ENCODE data around the gene KRTAP5-9. TPM values are rescaled to one million over a fixed set of nuclear protein-coding genes. Genes with fewer than 3 reads are reported as not detected.

Gene KRTAP5-9
- total and polyA plus RNA-seq, 10 of the 15 experiments (the other 5 are each of a cell fraction or from before 2014, with no cell fraction given), result 0.06 to 0.38 (median 0.19) TPM; not detected in 4

GRCh38 chr11:71500601-71501021 lies 47.6 kb upstream of the KRTAP5-9 start:
- Histone ChIP-seq H3K36me3 (ENCODE audit: control insufficient read depth in 2 of 2, insufficient read depth in 2 of 2, low read length in 1 of 2) (peaks cover 16 to 19% of the 10 kb centered on the region in 2 experiments; a peak in 3 of 4 replicates), H3K9me3 (replicated peaks; ENCODE audit: control insufficient read depth, insufficient read depth, low read length) (no peaks in the 10 kb centered on the region), H3K27me3 (replicated peaks in 1 of 2; ENCODE audit: control insufficient read depth in 2 of 2, insufficient read depth in 2 of 2, low read length in 1 of 2) (no peaks in the 10 kb centered on the region), H3K4me2 (ENCODE audit: control insufficient read depth, insufficient read depth) (no peak overlapping the region), H3K9ac (ENCODE audit: control insufficient read depth, insufficient read depth, low read length) (no peak overlapping the region), H3K4me1 (ENCODE audit: control insufficient read depth, insufficient read depth, low read length) (0 out of 2 replicates have a peak, but pooled peaks cover 2% of the 10 kb centered on the region), H3K4me3 (no peak overlapping the region), H4K20me1 (ENCODE audit: control insufficient read depth, insufficient read depth) (no peaks in the 10 kb centered on the region; the same call in 1 of the 2 replicates), H3K27ac (ENCODE audit: control insufficient read depth, insufficient read depth) (no peak overlapping the region), H2AFZ (ENCODE audit: control insufficient read depth, low read depth, low read length) (no peak overlapping the region), H3K79me2 (ENCODE audit: control insufficient read depth, insufficient read depth, low read length) (no peaks in the 10 kb centered on the region)
- intact Hi-C loops (cut with micrococcal nuclease; ENCODE audit: unreplicated experiment) (no loop called here), in situ Hi-C loops (cut with MboI) (no loop called here)
- ATAC-seq (no peak), FAIRE-seq (no peak), DNase-seq (ENCODE audit: low read depth, low spot score) (no peak)
- TF ChIP-seq TAF1 (IDR thresholded peaks at IDR 0.05; ENCODE audit: borderline replicate concordance, low read depth, low read length) (no peak), E2F4 (IDR thresholded peaks at IDR 0.05; ENCODE audit: low read depth, low read length) (no peak), GATAD2B (conservative IDR thresholded peaks at IDR 0.05; ENCODE audit: low read depth) (no peak), ZNF384 (IDR thresholded peaks at IDR 0.05; ENCODE audit: borderline replicate concordance, low read depth, low read length) (no peak), STAT1 (conservative IDR thresholded peaks at IDR 0.05) (no peak), HDAC6 (IDR thresholded peaks at IDR 0.05; ENCODE audit: unreplicated experiment) (no peak), RFX5 (IDR thresholded peaks at IDR 0.05; ENCODE audit: low read depth, low read length) (no peak), RAD51 (IDR thresholded peaks at IDR 0.05) (no peak), MYC (IDR thresholded peaks at IDR 0.05; ENCODE audit: insufficient read depth, insufficient read length, insufficient replicate concordance, low read length, severe bottlenecking) (no peak), CTCF (IDR thresholded peaks at IDR 0.05 in 2 of 3, conservative IDR thresholded peaks at IDR 0.05 in 1 of 3; ENCODE audit: control insufficient read depth in 2 of 3, extremely low read depth in 1 of 3, insufficient read depth in 1 of 3, low read depth in 3 of 3, low read length in 3 of 3) (no peak), BRCA1 (IDR thresholded peaks at IDR 0.05; ENCODE audit: low read depth, low read length) (no peak), EGR1 (IDR thresholded peaks at IDR 0.05; ENCODE audit: borderline replicate concordance in 1 of 2, low read depth in 2 of 2, low read length in 2 of 2) (no peak)
- SMC1A ChIA-PET (ENCODE audit: uncharacterized antibody, unreplicated experiment), result no interaction called here
- BruUV-seq (replicated peaks), result no TSS peak
- CTCF ChIA-PET, result no interaction called here
- POLR2A ChIA-PET, result no interaction called here
- RAD21 ChIA-PET (ENCODE audit: unreplicated experiment), result no interaction called here
- WGBS (ENCODE audit: insufficient coverage, insufficient replicate concordance, low lambda C conversion rate, missing lambda C conversion rate), result 82% methylated on average over 6 of the region's 6 CpGs

All from GM12878 (cell line).